ENCODE results near the gene ARHGDIG.
A peak's percentile ranks its signal among the peaks of the same experiment; 100 is the strongest.

Gene ARHGDIG

DNA sequence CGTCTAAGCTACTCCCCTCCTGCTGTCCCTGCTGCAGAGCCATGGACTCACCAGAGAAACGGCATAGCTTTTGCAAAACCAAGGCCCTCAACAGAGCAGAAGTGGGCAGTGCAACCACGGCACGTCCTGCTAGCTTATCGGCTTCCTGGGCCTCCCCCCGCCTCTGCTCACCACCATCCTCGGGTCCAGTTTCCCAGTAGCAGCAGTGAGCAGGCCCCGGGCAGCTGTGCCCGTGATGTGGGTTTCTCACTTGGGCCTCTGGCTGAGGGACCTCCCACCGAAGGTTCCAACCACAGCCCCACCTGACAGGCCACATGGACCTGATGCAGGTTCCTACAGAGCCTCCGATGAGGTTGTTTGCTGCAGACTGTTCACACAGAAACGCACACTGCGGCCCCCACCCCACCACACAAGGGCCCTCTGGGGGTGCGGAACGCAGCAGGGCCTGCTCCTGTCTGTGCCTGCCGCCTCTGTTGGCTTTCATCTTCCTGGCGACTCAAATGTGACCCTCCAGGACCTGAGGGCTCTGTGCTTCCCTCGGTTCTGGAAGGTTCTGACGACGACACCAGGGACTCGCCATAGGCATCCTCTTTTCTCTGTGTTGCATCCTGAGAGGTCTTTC lies 27.4 kb downstream of the ARHGDIG start:
- Histone ChIP-seq H3K27ac (ENCODE audit: low read length) (no peak overlapping the region), H3K36me3 (ENCODE audit: insufficient read depth, low read length) (peaks cover 74% of the 10 kb centered on the region), H3K4me2 (ENCODE audit: insufficient read depth, low read length) (no peak overlapping the region)

DNA sequence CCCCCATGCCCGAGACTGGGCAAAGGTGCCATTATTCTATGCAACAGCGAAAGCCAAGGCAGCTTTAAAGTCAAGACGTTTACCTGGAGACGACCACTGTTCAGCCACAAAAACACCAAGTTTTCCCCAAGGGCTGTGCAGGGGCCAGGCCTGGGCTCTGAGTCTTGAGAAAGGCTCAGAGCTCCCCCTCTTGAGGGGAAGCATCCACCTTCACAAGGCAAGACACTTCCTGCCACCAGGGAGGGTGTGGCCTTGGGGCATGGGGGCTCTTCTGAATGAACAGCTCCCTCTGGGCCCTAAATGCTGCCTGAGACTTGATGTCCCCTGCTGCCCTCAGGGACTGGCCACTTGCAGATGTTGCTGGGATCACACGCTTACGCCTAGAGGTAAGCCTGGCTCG lies 29.1 kb downstream of the ARHGDIG start:
- H3K27ac ChIP-seq (ENCODE audit: low read length) = no peak overlapping the region
- H3K4me1 ChIP-seq (ENCODE audit: insufficient read depth, low read length) = no peaks in the 10 kb centered on the region
- no peak for TF ChIP-seq EZH2 (IDR thresholded peaks at IDR 0.05; ENCODE audit: borderline replicate concordance, low read depth, low read length, severe bottlenecking)
- TF ChIP-seq, protein P1, sequence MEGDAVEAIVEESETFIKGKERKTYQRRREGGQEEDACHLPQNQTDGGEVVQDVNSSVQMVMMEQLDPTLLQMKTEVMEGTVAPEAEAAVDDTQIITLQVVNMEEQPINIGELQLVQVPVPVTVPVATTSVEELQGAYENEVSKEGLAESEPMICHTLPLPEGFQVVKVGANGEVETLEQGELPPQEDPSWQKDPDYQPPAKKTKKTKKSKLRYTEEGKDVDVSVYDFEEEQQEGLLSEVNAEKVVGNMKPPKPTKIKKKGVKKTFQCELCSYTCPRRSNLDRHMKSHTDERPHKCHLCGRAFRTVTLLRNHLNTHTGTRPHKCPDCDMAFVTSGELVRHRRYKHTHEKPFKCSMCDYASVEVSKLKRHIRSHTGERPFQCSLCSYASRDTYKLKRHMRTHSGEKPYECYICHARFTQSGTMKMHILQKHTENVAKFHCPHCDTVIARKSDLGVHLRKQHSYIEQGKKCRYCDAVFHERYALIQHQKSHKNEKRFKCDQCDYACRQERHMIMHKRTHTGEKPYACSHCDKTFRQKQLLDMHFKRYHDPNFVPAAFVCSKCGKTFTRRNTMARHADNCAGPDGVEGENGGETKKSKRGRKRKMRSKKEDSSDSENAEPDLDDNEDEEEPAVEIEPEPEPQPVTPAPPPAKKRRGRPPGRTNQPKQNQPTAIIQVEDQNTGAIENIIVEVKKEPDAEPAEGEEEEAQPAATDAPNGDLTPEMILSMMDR (IDR thresholded peaks at IDR 0.05; ENCODE audit: borderline replicate concordance, extremely low read depth, low read length, poor library complexity, severe bottlenecking) = peak; percentile 37
- H3K27me3 ChIP-seq (ENCODE audit: insufficient read depth, low read length, poor library complexity) = no peaks in the 10 kb centered on the region
- no peak overlapping the region for H3K4me3 ChIP-seq (ENCODE audit: low read depth in 1 of 2, low read length in 2 of 2)
- H2AFZ ChIP-seq (ENCODE audit: low read depth, low read length) = no peak overlapping the region
- peak; percentile 33 for DNase-seq
- peaks cover 14% of the 10 kb centered on the region; the same call in 1 of the 2 replicates for H3K79me2 ChIP-seq (ENCODE audit: insufficient read depth, low read length)
- peaks cover 41% of the 10 kb centered on the region for H4K20me1 ChIP-seq (ENCODE audit: insufficient read depth, low read length)
- H3K9ac ChIP-seq (ENCODE audit: low read depth, low read length) = no peak overlapping the region
- no peak overlapping the region for H3K4me2 ChIP-seq (ENCODE audit: insufficient read depth, low read length)
- no peaks in the 10 kb centered on the region for H3K9me3 ChIP-seq (ENCODE audit: insufficient read depth, low read length, severe bottlenecking)
- peaks cover 77% of the 10 kb centered on the region for H3K36me3 ChIP-seq (ENCODE audit: insufficient read depth, low read length)
- ATAC-seq (ENCODE audit: insufficient read depth, low read depth) = peak; percentile 74; the same call in 2 of the 3 replicates

More for the DNA sequence above, 27.4 kb downstream of the ARHGDIG start:
- DNase-seq = no peak
- Histone ChIP-seq H4K20me1 (ENCODE audit: insufficient read depth, low read length) (peaks cover 35% of the 10 kb centered on the region), H3K79me2 (ENCODE audit: insufficient read depth, low read length) (peaks cover 7% of the 10 kb centered on the region; the same call in 1 of the 2 replicates), H3K4me3 (ENCODE audit: low read depth in 1 of 2, low read length in 2 of 2) (no peak overlapping the region), H3K9ac (ENCODE audit: low read depth, low read length) (no peak overlapping the region), H3K27me3 (ENCODE audit: insufficient read depth, low read length, poor library complexity) (no peaks in the 10 kb centered on the region), H3K4me1 (ENCODE audit: insufficient read depth, low read length) (no peaks in the 10 kb centered on the region), H3K9me3 (ENCODE audit: insufficient read depth, low read length, severe bottlenecking) (no peaks in the 10 kb centered on the region), H2AFZ (ENCODE audit: low read depth, low read length) (no peak overlapping the region)
- ATAC-seq (ENCODE audit: insufficient read depth, low read depth) = no peak
- TF ChIP-seq, protein P1 (IDR thresholded peaks at IDR 0.05; ENCODE audit: borderline replicate concordance, extremely low read depth, low read length, poor library complexity, severe bottlenecking) = no peak
- TF ChIP-seq EZH2 (IDR thresholded peaks at IDR 0.05; ENCODE audit: borderline replicate concordance, low read depth, low read length, severe bottlenecking) = no peak

DNA sequence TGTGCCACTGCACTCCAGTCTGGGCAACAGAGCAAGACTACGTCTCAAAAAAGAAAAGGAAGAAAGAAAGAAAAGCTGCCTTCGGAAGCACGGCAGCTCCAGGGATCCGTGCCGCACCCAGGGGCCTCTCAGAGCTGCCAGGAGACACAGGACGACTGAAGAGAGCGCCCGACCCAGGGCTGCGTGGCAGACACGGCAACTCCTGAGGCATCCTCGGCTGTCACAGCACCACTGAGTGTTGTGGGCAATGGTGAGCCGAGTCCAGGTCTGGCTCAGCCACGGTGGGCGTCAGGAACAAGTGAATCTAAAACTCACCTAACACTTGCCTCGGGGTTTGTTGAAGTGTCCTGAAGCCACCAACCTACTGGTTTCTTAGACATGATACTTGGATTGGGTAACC lies 31.3 kb downstream of the ARHGDIG start:
- H3K4me2 ChIP-seq (ENCODE audit: insufficient read depth, low read length) = no peak overlapping the region
- no peaks in the 10 kb centered on the region for H3K4me1 ChIP-seq (ENCODE audit: insufficient read depth, low read length)
- TF ChIP-seq, protein P1 (IDR thresholded peaks at IDR 0.05; ENCODE audit: borderline replicate concordance, extremely low read depth, low read length, poor library complexity, severe bottlenecking) = no peak
- DNase-seq (no peak), ATAC-seq (ENCODE audit: insufficient read depth, low read depth) (no peak)
- no peak overlapping the region for H3K9ac ChIP-seq (ENCODE audit: low read depth, low read length)
- H4K20me1 ChIP-seq (ENCODE audit: insufficient read depth, low read length) = peaks cover 50% of the 10 kb centered on the region
- no peaks in the 10 kb centered on the region for H3K27me3 ChIP-seq (ENCODE audit: insufficient read depth, low read length, poor library complexity)
- peaks cover 28% of the 10 kb centered on the region for H3K79me2 ChIP-seq (ENCODE audit: insufficient read depth, low read length)
- no peak overlapping the region for H2AFZ ChIP-seq (ENCODE audit: low read depth, low read length)
- H3K4me3 ChIP-seq (ENCODE audit: low read depth in 1 of 2, low read length in 2 of 2) = no peak overlapping the region
- no peak overlapping the region for H3K27ac ChIP-seq (ENCODE audit: low read length)
- peaks cover 71% of the 10 kb centered on the region for H3K36me3 ChIP-seq (ENCODE audit: insufficient read depth, low read length)
- no peaks in the 10 kb centered on the region for H3K9me3 ChIP-seq (ENCODE audit: insufficient read depth, low read length, severe bottlenecking)

Data from DND-41 (cell line).